T-helper 17 cell (primary cell): ENCODE data around the gene SRD5A2. TPM values are rescaled to one million over a fixed set of nuclear protein-coding genes. Genes with fewer than 3 reads are reported as not detected.

ENCODE experiments used
- ATAC-seq: fragments of 150-1000 bp; cut with Tn5 transposase; 2 replicates; pipeline ENCODE4 v1.10.0; 2021; ENCODE audit warnings: mild to moderate bottlenecking, moderate library complexity
- DNase-seq, 3 donors: peaks; one replicate each; pipeline versions ENCODE4 v3.0.0 to v3.0.0-alpha.2; 2020 to 2021
- H3K9me3 ChIP-seq: one replicate; pipeline ENCODE4 v1.7.0; 2013; ENCODE audit warnings: low read length, mild to moderate bottlenecking; ENCODE audit not compliant: control insufficient read depth, poor library complexity, severe bottlenecking
- H3K27ac Mint-ChIP-seq: one replicate; pipeline ENCODE4 v1.8.0; 2022; ENCODE audit warnings: mild to moderate bottlenecking, moderate library complexity, mixed read lengths
- H3K27me3 Mint-ChIP-seq: one replicate; pipeline ENCODE4 v1.8.0; 2022; ENCODE audit warnings: mixed read lengths
- H3K36me3 Mint-ChIP-seq: one replicate; pipeline ENCODE4 v1.8.0; 2022; ENCODE audit warnings: low read depth, mixed read lengths
- H3K4me1 Mint-ChIP-seq: one replicate; pipeline ENCODE4 v1.8.0; 2022; ENCODE audit warnings: mild to moderate bottlenecking, mixed read lengths
- H3K4me3 Mint-ChIP-seq: one replicate; pipeline ENCODE4 v1.8.0; 2022; ENCODE audit warnings: mild to moderate bottlenecking, moderate library complexity, mixed read lengths
- total RNA-seq, 4 donors: library from RNA in 2 of 4; stranded (reverse) in 2 of 4; gene quantifications; one replicate each; pipeline ENCODE4 v1.2.3 and lab custom pipeline; 2022 to 2026

The SRD5A2 gene
- total RNA-seq, 2 donors from 2014 or later: not detected

DNA sequence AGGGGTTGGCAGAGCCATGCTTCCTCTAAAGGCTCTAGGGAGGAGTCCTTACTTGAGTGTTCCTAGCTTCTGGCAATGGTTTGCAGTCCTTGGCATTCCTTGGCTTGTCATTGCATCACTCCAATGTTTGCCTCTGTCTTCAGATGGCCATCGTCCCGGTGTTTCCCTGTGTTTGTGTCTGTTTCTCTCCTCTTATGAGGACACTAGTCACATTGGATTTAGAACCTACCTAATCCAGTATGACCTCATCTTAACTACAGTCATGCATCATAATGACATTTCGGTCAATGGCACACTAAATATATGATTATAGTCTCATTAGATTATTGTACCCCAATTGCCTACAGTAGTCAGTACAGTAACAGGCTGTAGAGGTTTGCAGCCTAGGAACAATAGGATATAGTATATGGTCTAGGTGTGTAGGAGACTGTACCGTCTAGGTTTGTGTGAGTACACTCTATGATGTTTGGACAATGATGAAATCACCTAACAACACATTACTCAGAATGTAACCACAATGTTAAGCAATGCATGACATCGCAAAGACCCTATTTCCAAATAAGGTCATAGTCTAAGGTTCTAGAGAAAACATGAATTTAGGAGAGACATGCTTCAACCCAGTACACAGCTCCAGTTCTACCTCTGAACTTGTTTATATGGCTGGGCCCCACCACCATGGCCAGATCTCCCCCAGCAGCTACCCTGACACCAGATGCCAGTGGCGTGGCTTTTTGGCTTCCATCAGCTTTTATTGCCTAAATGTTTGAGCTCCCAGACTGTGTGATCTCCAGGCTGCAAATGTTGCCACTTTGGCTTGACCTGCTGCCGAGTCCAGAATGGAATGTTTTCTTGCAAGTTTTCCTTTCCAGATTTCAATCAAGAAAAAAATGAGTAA lies 22.1 kb downstream of the SRD5A2 start:
- Mint-ChIP-seq H3K4me3 (no peak overlapping the region), H3K27me3 (peaks cover 21% of the 10 kb centered on the region), H3K27ac (no peak overlapping the region), H3K36me3 (no peaks in the 10 kb centered on the region), H3K4me1 (no peaks in the 10 kb centered on the region)
- ATAC-seq: no peak
- no peak for DNase-seq
- no peaks in the 10 kb centered on the region for H3K9me3 ChIP-seq

DNA sequence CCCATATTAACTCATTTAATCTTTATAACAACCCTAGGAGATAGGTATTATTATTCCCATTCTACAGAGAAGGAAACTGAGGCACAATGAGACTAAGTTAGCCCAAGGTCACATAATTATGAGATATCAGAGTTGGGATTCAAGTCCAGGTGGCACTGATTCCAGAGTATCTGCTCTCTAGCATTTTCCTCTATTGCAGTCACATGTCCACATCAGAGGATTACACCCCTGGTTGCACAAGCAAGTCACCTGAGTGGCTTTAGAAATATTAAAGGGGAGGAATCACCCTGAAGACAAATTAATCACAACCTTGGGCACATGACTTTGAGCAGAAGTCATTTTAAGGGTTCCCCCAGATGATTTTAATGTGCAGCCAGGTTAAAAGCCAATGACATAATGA lies 23.8 kb downstream of the SRD5A2 start:
- no peak overlapping the region for H3K27ac Mint-ChIP-seq
- H3K4me1 Mint-ChIP-seq: no peaks in the 10 kb centered on the region
- no peak for DNase-seq

DNA sequence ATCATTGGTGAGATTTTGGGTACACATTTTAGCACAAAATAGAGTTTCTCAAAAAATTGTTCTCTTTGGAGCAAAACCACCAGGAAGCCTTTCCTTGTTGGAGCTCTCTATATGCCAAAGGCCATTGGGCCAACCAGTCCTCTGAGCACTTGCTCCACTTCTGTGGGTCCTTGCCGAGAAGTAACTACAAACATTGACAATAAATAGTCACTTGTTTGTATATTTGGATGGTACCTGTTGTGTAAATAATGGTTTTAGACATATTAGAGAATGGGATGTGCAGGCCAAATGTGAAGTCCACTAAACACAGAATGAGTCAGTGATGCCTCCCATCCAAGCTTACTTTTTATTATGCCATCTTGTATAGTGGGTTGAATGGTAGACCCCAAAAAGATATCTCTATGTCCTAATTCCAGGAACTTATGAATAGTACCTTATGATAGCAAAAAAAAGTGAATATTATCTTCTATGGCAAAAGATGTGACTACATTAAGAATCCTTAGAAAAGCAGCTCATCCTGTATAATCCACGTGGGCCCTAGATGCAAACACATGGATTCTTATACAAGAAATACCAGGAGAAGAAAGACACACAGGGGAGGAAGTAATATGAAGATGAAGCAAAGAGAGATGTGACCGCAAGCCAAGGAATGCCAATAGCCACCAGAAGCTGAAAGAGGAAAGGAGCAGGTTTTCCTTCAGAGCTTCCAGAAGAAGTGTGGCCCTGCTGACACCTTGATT lies 24.6 kb downstream of the SRD5A2 start:
- ATAC-seq (no peak), DNase-seq (no peak)
- H3K27me3 Mint-ChIP-seq: peaks cover 5% of the 10 kb centered on the region
- H3K4me3 Mint-ChIP-seq: no peak overlapping the region
- H3K27ac Mint-ChIP-seq: no peak overlapping the region
- H3K4me1 Mint-ChIP-seq: no peaks in the 10 kb centered on the region
- H3K9me3 ChIP-seq: no peaks in the 10 kb centered on the region
- H3K36me3 Mint-ChIP-seq: no peaks in the 10 kb centered on the region

More for the DNA sequence above, 23.8 kb downstream of the SRD5A2 start:
- no peaks in the 10 kb centered on the region for H3K9me3 ChIP-seq
- ATAC-seq: no peak
- Mint-ChIP-seq H3K27me3 (peaks cover 12% of the 10 kb centered on the region), H3K36me3 (no peaks in the 10 kb centered on the region), H3K4me3 (no peak overlapping the region)

DNA sequence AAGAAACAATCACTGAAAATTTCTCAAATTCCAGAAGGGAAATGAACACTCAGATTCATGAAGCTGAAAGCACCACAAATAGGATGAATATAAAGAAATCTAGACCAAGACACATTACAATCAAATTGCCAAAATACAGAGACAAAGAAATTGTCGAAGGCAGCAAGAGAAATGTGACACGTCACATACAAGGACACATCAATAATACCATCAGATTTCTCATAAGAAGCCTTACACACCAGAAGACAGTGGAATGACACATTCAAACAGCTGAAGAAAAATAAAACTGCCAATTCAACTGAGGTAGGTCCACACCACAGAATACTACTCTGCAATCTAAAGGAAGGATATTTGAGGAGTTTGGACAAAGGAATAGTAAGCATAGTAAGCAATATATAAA lies 27.4 kb downstream of the SRD5A2 start:
- no peaks in the 10 kb centered on the region for H3K27me3 Mint-ChIP-seq
- no peak for ATAC-seq
- H3K36me3 Mint-ChIP-seq: no peaks in the 10 kb centered on the region
- no peaks in the 10 kb centered on the region for H3K9me3 ChIP-seq
- no peak for DNase-seq
- H3K4me1 Mint-ChIP-seq: no peaks in the 10 kb centered on the region
- no peak overlapping the region for H3K27ac Mint-ChIP-seq
- no peak overlapping the region for H3K4me3 Mint-ChIP-seq

DNA sequence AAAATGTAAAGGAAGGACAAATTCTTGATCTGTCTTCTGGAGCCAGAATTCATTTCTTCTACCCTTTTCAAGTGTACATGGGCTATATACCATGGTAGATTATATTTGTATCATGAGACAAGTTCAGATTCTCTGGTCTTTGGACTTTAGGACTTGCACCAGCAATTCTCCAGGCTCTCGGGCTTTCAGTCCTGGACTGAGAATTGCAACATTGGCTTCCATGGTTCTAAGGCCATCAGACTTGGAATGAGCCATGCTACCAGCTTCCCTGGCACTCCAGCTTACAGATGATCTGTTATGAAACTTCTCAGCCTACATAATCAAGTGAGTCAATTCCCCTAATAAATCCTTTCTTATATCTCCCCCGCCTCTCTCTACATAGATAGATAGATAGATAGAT lies 33.3 kb downstream of the SRD5A2 start:
- Mint-ChIP-seq H3K36me3 (no peaks in the 10 kb centered on the region), H3K27ac (no peak overlapping the region), H3K4me1 (no peaks in the 10 kb centered on the region), H3K4me3 (no peak overlapping the region), H3K27me3 (no peaks in the 10 kb centered on the region)
- H3K9me3 ChIP-seq: no peaks in the 10 kb centered on the region
- no peak for ATAC-seq
- no peak for DNase-seq

DNA sequence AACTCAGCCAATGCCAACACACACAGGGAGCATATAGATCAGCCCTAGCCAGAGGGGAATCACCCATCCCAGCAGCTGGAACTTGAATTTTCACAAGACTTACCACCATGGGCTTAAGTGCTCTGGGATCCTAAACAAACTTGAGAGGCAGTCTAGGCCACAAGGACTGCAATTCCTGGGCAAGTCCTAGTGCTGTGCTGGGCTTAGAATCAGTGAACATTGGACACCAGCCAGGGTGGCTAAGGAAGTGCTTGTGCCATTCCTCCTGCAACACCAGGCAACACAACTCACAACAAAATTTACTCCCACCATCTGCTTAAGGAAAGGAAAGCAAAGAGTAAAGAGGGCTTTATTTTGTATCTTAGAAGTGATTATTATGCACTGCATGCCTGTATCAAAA lies 38.9 kb downstream of the SRD5A2 start:
- DNase-seq: no peak
- Mint-ChIP-seq H3K4me3 (no peak overlapping the region), H3K27me3 (no peaks in the 10 kb centered on the region), H3K27ac (no peak overlapping the region), H3K36me3 (no peaks in the 10 kb centered on the region), H3K4me1 (no peaks in the 10 kb centered on the region)
- ATAC-seq: no peak
- no peaks in the 10 kb centered on the region for H3K9me3 ChIP-seq

DNA sequence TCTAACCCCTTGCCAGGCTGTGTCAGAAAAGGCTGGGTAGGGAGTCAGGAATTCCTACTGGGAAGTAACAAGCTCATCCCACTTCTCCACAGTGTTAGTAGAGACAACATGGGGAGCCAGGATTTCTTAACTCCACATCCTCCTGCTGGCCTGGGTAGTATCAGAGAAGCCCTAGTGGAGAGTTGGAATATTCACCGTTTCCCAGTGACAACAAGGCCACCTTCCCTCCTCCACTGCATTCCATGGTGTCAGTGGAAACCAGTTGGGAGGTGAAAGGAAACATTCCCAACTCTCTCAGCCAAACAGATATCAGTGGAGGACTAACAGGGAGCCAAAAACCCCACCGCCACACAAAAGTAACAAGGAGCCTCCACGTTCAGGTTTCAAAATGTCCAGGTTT lies 41.2 kb downstream of the SRD5A2 start:
- no peaks in the 10 kb centered on the region for H3K36me3 Mint-ChIP-seq
- no peak overlapping the region for H3K27ac Mint-ChIP-seq
- no peaks in the 10 kb centered on the region for H3K9me3 ChIP-seq
- ATAC-seq (no peak), DNase-seq (no peak)
- no peak overlapping the region for H3K4me3 Mint-ChIP-seq
- peaks cover 18% of the 10 kb centered on the region for H3K27me3 Mint-ChIP-seq
- H3K4me1 Mint-ChIP-seq: no peaks in the 10 kb centered on the region

DNA sequence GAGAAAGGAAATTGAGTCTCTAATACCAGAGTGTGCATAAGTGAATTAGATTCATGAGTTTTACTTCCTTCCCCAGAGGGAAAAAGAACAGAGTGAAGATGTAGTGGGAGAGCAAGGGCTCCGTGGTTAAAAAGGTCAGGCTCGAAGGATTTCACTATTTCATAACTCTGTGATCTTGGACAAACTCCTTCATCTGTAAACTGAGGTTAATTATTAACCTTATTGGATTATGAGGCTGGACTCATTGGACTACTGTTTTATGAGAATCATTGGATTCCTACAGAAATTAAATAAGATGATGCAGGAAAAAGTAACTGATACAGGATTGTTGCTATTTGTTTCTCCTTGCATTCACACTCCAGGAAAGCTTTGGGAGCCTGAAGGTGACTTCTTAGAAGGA lies 45.0 kb downstream of the SRD5A2 start:
- ATAC-seq (no peak), DNase-seq (no peak)
- Mint-ChIP-seq H3K27ac (no peak overlapping the region), H3K36me3 (no peaks in the 10 kb centered on the region), H3K4me3 (no peak overlapping the region), H3K27me3 (peaks cover 49% of the 10 kb centered on the region), H3K4me1 (no peaks in the 10 kb centered on the region)
- no peaks in the 10 kb centered on the region for H3K9me3 ChIP-seq

DNA sequence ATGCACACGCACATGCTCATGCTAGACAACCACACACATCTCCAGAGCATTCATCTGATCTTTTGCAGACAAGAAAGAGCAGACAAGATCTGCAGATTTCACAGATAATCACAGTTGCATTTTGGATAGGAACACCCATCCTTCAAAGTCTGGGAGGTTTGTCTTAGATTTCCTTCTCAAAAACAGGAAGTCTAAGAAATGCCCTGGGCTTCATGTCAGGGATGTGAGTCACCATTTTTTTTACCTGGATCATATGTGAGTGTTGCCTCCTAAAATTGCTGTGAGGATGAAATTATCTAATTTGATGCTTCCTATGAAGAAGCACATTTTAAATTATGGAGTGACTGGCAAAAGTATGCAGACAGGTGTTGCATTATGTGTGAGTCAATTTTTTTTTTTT lies 46.1 kb downstream of the SRD5A2 start:
- H3K36me3 Mint-ChIP-seq: no peaks in the 10 kb centered on the region
- H3K27me3 Mint-ChIP-seq: peaks cover 59% of the 10 kb centered on the region
- ATAC-seq (no peak), DNase-seq (no peak)
- no peak overlapping the region for H3K27ac Mint-ChIP-seq
- H3K9me3 ChIP-seq: no peaks in the 10 kb centered on the region
- H3K4me1 Mint-ChIP-seq: no peaks in the 10 kb centered on the region
- no peak overlapping the region for H3K4me3 Mint-ChIP-seq

DNA sequence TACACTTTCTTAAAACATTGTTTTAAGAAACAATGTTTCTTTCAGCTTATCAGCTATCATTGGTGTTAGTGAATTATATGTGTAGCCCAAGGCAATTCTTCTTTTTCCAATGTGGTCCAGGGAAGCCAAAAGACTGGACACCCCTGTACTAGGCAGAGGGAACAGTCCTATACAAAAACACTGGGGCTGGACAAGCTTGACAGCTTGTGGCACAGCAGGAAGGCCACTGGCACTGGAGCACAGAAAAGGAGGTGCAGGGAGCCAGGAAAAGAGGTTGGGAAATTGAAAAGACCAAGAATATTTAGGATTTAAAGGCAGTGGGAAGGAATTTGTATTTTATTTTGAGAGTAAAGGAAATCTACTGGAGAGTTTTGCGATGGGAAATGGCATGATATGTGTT lies 47.7 kb downstream of the SRD5A2 start:
- no peak overlapping the region for H3K27ac Mint-ChIP-seq
- H3K4me1 Mint-ChIP-seq: no peaks in the 10 kb centered on the region
- ATAC-seq (no peak), DNase-seq (no peak)
- H3K36me3 Mint-ChIP-seq: no peaks in the 10 kb centered on the region
- H3K4me3 Mint-ChIP-seq: no peak overlapping the region
- H3K27me3 Mint-ChIP-seq: peaks cover 65% of the 10 kb centered on the region
- no peaks in the 10 kb centered on the region for H3K9me3 ChIP-seq

DNA sequence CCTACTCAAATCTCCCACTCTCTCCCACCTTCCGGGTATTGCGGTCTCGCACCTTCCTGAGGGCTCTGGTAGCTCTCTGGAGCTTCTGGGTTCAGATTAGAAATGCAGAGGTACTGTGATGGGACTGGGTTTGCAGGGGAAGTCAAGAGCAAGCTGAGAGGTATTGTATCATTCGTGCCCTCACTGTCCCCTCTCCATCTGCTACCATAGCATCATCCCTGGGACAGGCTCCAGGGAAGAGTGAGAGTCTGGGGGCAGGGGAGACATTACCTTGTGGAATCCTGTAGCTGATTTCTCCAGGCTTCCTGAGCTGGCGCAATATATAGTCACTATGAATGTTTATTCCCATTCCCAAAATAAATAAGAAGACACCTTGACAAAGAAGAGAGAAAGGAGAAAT lies 49.6 kb downstream of the SRD5A2 start:
- no peak overlapping the region for H3K27ac Mint-ChIP-seq
- no peaks in the 10 kb centered on the region for H3K36me3 Mint-ChIP-seq
- H3K4me3 Mint-ChIP-seq: no peak overlapping the region
- H3K27me3 Mint-ChIP-seq: peaks cover 73% of the 10 kb centered on the region
- H3K4me1 Mint-ChIP-seq: no peaks in the 10 kb centered on the region
- no peak for ATAC-seq
- no peak for DNase-seq
- no peaks in the 10 kb centered on the region for H3K9me3 ChIP-seq

DNA sequence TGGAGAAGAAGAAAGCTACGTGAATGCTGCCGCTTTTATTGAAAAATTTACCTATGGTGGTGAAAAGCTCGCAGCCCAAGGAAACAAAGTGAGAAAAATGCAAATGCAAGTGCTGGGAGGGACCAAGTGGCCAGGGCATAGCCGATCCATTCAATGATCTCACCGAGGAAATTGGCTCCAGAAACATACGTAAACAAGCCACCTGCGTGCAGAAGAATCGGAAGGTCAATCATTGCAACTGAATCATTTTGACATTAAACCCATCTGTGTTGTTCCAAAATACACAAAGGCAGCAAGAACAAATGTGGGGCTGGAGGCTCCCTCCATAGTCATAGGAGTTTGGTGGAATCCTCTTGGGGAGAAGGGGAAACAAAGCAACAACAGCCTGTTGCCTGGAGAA lies 51.5 kb downstream of the SRD5A2 start:
- no peaks in the 10 kb centered on the region for H3K36me3 Mint-ChIP-seq
- no peak for DNase-seq
- H3K9me3 ChIP-seq: no peaks in the 10 kb centered on the region
- no peak for ATAC-seq
- H3K27me3 Mint-ChIP-seq: peaks cover 70% of the 10 kb centered on the region
- H3K27ac Mint-ChIP-seq: no peak overlapping the region
- H3K4me3 Mint-ChIP-seq: no peak overlapping the region
- H3K4me1 Mint-ChIP-seq: no peaks in the 10 kb centered on the region

DNA sequence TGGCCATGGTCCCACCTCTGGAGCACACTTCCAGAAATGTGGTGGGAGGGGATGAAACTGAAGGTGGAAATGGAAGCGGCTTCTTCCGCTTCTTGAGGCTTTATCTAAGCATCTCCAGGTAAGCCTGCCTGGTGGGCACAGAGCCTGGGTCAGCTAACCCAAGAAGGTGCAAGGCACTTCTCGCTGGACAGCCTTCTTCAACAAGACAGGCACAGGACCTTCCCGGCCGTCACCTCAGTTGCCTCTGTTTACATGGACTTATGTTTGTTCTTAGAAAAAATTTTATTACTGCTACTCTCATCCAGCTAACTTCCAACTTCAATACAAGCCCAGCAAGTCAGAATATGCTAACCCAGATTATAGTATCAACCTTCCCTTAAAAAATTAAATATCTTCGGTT lies 51.9 kb downstream of the SRD5A2 start:
- Mint-ChIP-seq H3K27ac (no peak overlapping the region), H3K4me1 (peaks cover 2% of the 10 kb centered on the region), H3K4me3 (no peak overlapping the region), H3K36me3 (no peaks in the 10 kb centered on the region), H3K27me3 (peaks cover 74% of the 10 kb centered on the region)
- no peak for DNase-seq
- H3K9me3 ChIP-seq: no peaks in the 10 kb centered on the region
- no peak for ATAC-seq
